HG03442 (cell line): Measurements from ENCODE around the gene FCSK.
"Not testable (repeated sequence)": the region's sequence is repeated elsewhere in the genome, so short reads cannot be mapped to it uniquely, and the experiment has no call there.

Source experiments
- ATAC-seq: cut with Tn5 transposase; IDR thresholded peaks from one replicate; pipeline ENCODE4 v1.9.1; 2021; ENCODE audit warnings: mild to moderate bottlenecking, moderate library complexity; ENCODE audit not compliant: unreplicated experiment

Gene FCSK

GRCh38 chr16:70522216-70523075, 68.1 kb downstream of the FCSK start:
- ATAC-seq: no peak

GRCh38 chr16:70523076-70523742, 68.8 kb downstream of the FCSK start, which contains the start of gene COG4:
COG4 (minus strand) TSS chr16:70523554; CDS start chr16:70523543, 11 bp downstream.
- peak; percentile 58 for ATAC-seq

GRCh38 chr16:70523743-70524398, 69.5 kb downstream of the FCSK start, which contains the start of gene SF3B3:
SF3B3 (plus strand) TSS chr16:70523816; CDS start chr16:70526657, 2,841 bp downstream.
- peak; percentile 52 for ATAC-seq

- ATAC-seq: not testable (repeated sequence)
Measured at GRCh38 chr16:70524399-70524825, 70.0 kb downstream of the FCSK start.

GRCh38 chr16:70526403-70526802, 72.0 kb downstream of the FCSK start:
- ATAC-seq: no peak

GRCh38 chr16:70527315-70527996, 73.1 kb downstream of the FCSK start:
- ATAC-seq: no peak

- ATAC-seq: no peak
Measured at GRCh38 chr16:70529051-70529777, 74.8 kb downstream of the FCSK start.
